Measurements from ENCODE around the gene CALB2.

- TF ChIP-seq CTCF (IDR thresholded peaks at IDR 0.05; ENCODE audit: insufficient read depth, low read length, poor library complexity, severe bottlenecking) (no peak), EZH2phosphoT487 (conservative IDR thresholded peaks at IDR 0.05; ENCODE audit: low read length) (no peak)
Measured at GRCh38 chr16:71431991-71432390, 73.5 kb downstream of the CALB2 start.

Measured in SU-DHL-6 (cell line).